Esophagus (tissue), 2 donors: ENCODE results near the gene ACVR1B. TPM values are rescaled to one million over a fixed set of nuclear protein-coding genes. Genes with fewer than 3 reads are reported as not detected.
A peak's percentile ranks its signal among the peaks of the same experiment; 100 is the strongest.

Experiments used
- H3K27ac ChIP-seq, 2 donors: one replicate each; pipeline ENCODE4 v1.5.1; 2013; ENCODE audit warnings: low read depth in 2 of 2, mild to moderate bottlenecking in 2 of 2, inconsistent platforms in 1 of 2, low read length in 1 of 2, moderate library complexity in 1 of 2
- H3K27me3 ChIP-seq, 2 donors: one replicate each; pipeline ENCODE4 v1.6.1; 2013; ENCODE audit warnings: low read length in 2 of 2, control low read depth in 1 of 2, mild to moderate bottlenecking in 1 of 2; ENCODE audit not compliant: insufficient read depth in 2 of 2, control insufficient read depth in 1 of 2
- H3K36me3 ChIP-seq, 2 donors: one replicate each; pipeline ENCODE4 v1.6.1; 2013; ENCODE audit warnings: low read length in 1 of 2; ENCODE audit not compliant: control insufficient read depth in 2 of 2, insufficient read depth in 2 of 2
- H3K4me1 ChIP-seq, 2 donors: one replicate each; pipeline ENCODE4 v1.6.1; 2013; ENCODE audit warnings: low read length in 1 of 2; ENCODE audit not compliant: control insufficient read depth in 2 of 2, insufficient read depth in 2 of 2
- H3K4me3 ChIP-seq, 2 donors: one replicate each; pipeline ENCODE4 v1.5.1; 2013; ENCODE audit warnings: low read length in 2 of 2, mild to moderate bottlenecking in 2 of 2, low read depth in 1 of 2, moderate library complexity in 1 of 2
- H3K9me3 ChIP-seq, 2 donors: one replicate each; pipeline ENCODE4 v1.6.1; 2013; ENCODE audit warnings: mild to moderate bottlenecking in 2 of 2, low read depth in 1 of 2, low read length in 1 of 2, moderate library complexity in 1 of 2; ENCODE audit not compliant: control insufficient read depth in 2 of 2, insufficient read depth in 1 of 2
- WGBS, 2 donors: extraction: QIAGEN DNeasy Blood & Tissue Kit; methylation state at CpG; one replicate each; pipeline ENCODE4 v1.1.7; 2013; 5-methylcytosine and 5-hydroxymethylcytosine counted together
- polyA plus RNA-seq, 2 donors: library from polyadenylated mRNA; stranded (reverse); fragments of 200-250 nt; gene quantifications; one replicate each; pipeline ENCODE4 v1.2.3, GENCODE V29; 2013
- donor health status: healthy with polysubstance abuse.
- donor health status: Bipolar disorder and iron deficiency.

ACVR1B gene
- polyA plus RNA-seq, 2 donors = 11.6 to 12.4 TPM

- WGBS, 2 donors = 2 to 3% methylated on average over 37 to 50 of the region's 50 CpGs
- Histone ChIP-seq H3K4me1 (peaks cover 2 to 3% of the 10 kb centered on the region in 2 donors), H3K27me3 (no peaks in the 10 kb centered on the region), H3K36me3 (no peaks in the 10 kb centered on the region), H3K4me3 (peak overlapping the region; percentile 88 to 90), H3K9me3 (no peaks in the 10 kb centered on the region), H3K27ac (peak overlapping the region; percentile 85 to 90)
Measured at GRCh38 chr12:51951843-51952722, 584 bp downstream of the ACVR1B start.

GRCh38 chr12:51953089-51953488 lies 1.6 kb downstream of the ACVR1B start:
- WGBS, 2 donors = 31 to 42% methylated on average over 8 of the region's 8 CpGs
- H3K9me3 ChIP-seq = no peaks in the 10 kb centered on the region
- peak overlapping the region; percentile 25 to 90 for H3K4me3 ChIP-seq
- H3K36me3 ChIP-seq = no peaks in the 10 kb centered on the region
- no peaks in the 10 kb centered on the region for H3K27me3 ChIP-seq
- H3K27ac ChIP-seq = peak overlapping the region; percentile 85 to 90
- H3K4me1 ChIP-seq = peaks cover 2 to 3% of the 10 kb centered on the region in 2 donors

GRCh38 chr12:51953864-51954263 lies 2.4 kb downstream of the ACVR1B start:
- Histone ChIP-seq H3K4me1 (peaks cover 2 to 3% of the 10 kb centered on the region in 2 donors), H3K4me3 (peak overlapping the region in 1 of 2 donors; percentile 90), H3K9me3 (no peaks in the 10 kb centered on the region), H3K27me3 (no peaks in the 10 kb centered on the region), H3K36me3 (no peaks in the 10 kb centered on the region), H3K27ac (peak overlapping the region; percentile 7 to 64)
- 20 to 25% methylated on average over 4 of the region's 4 CpGs for WGBS, 2 donors

- H3K9me3 ChIP-seq = no peaks in the 10 kb centered on the region
- no peaks in the 10 kb centered on the region for H3K36me3 ChIP-seq
- H3K4me3 ChIP-seq = no peak overlapping the region
- no peaks in the 10 kb centered on the region for H3K27me3 ChIP-seq
- WGBS, 2 donors = 30 to 37% methylated on average over 7 of the region's 7 CpGs
- peaks cover 3 to 5% of the 10 kb centered on the region in 2 donors for H3K4me1 ChIP-seq
- peak overlapping the region; percentile 76 to 82 for H3K27ac ChIP-seq
Measured at GRCh38 chr12:51954561-51955361, 3.3 kb downstream of the ACVR1B start.

- Histone ChIP-seq H3K27me3 (no peaks in the 10 kb centered on the region), H3K4me1 (peaks cover 3 to 5% of the 10 kb centered on the region in 2 donors), H3K9me3 (no peaks in the 10 kb centered on the region), H3K27ac (peak overlapping the region; percentile 40), H3K36me3 (peaks cover 0 to 2% of the 10 kb centered on the region in 2 donors), H3K4me3 (no peak overlapping the region)
- 68 to 90% methylated on average over 1 of the region's 1 CpG for WGBS, 2 donors
Measured at GRCh38 chr12:51955702-51956101, 4.2 kb downstream of the ACVR1B start.

- H3K4me3 ChIP-seq = no peak overlapping the region
- H3K4me1 ChIP-seq = peaks cover 0 to 6% of the 10 kb centered on the region in 2 donors
- 95 to 97% methylated on average over 13 of the region's 13 CpGs for WGBS, 2 donors
- H3K9me3 ChIP-seq = no peaks in the 10 kb centered on the region
- H3K27me3 ChIP-seq = no peaks in the 10 kb centered on the region
- peaks cover 0 to 2% of the 10 kb centered on the region in 2 donors for H3K36me3 ChIP-seq
- no peak overlapping the region for H3K27ac ChIP-seq
Measured at GRCh38 chr12:51958542-51958941, 7.0 kb downstream of the ACVR1B start.

GRCh38 chr12:51959211-51959610 lies 7.7 kb downstream of the ACVR1B start:
- Histone ChIP-seq H3K4me3 (no peak overlapping the region), H3K27me3 (no peaks in the 10 kb centered on the region), H3K9me3 (no peaks in the 10 kb centered on the region), H3K36me3 (peaks cover 0 to 2% of the 10 kb centered on the region in 2 donors), H3K27ac (peak overlapping the region; percentile 2 to 7), H3K4me1 (peaks cover 0 to 6% of the 10 kb centered on the region in 2 donors)
- WGBS, 2 donors = 43 to 45% methylated on average over 3 of the region's 3 CpGs

- H3K4me1 ChIP-seq = peaks cover 0 to 6% of the 10 kb centered on the region in 2 donors
- peaks cover 0 to 2% of the 10 kb centered on the region in 2 donors for H3K36me3 ChIP-seq
- 79 to 97% methylated on average over 4 of the region's 4 CpGs for WGBS, 2 donors
- H3K27ac ChIP-seq = no peak overlapping the region
- no peaks in the 10 kb centered on the region for H3K27me3 ChIP-seq
- H3K4me3 ChIP-seq = no peak overlapping the region
- no peaks in the 10 kb centered on the region for H3K9me3 ChIP-seq
Measured at GRCh38 chr12:51959921-51960320, 8.4 kb downstream of the ACVR1B start.

- Histone ChIP-seq H3K27me3 (no peaks in the 10 kb centered on the region), H3K36me3 (peaks cover 0 to 2% of the 10 kb centered on the region in 2 donors), H3K9me3 (no peaks in the 10 kb centered on the region), H3K4me1 (peaks cover 0 to 6% of the 10 kb centered on the region in 2 donors), H3K4me3 (no peak overlapping the region), H3K27ac (no peak overlapping the region)
- WGBS, 2 donors = 67 to 83% methylated on average over 1 of the region's 1 CpG
Measured at GRCh38 chr12:51960488-51960887, 9.0 kb downstream of the ACVR1B start.
